Fibroblast of mammary gland (primary cell): ENCODE results near the gene FNTB.

ENCODE experiments used
- DNase-seq: peaks from one replicate; pipeline ENCODE4 v3.0.0-alpha.2; 2010; ENCODE audit warnings: low read depth
- H3K4me3 ChIP-seq: 2 replicates; pipeline ENCODE4 v1.5.1; 2011; ENCODE audit warnings: low read depth, mild to moderate bottlenecking, low read length, moderate library complexity; ENCODE audit not compliant: control insufficient read depth
- CTCF ChIP-seq: conservative IDR thresholded peaks from 2 replicates; pipeline ENCODE4 v1.5.1; 2011; ENCODE audit warnings: low read depth, low read length, inconsistent platforms; ENCODE audit not compliant: control insufficient read depth, insufficient read depth

FNTB gene

GRCh38 chr14:64968167-64968566, 18.5 kb upstream of the FNTB start:
- TF ChIP-seq CTCF = no peak
- H3K4me3 ChIP-seq = no peak overlapping the region
- no peak for DNase-seq

- DNase-seq = no peak
- no peak for TF ChIP-seq CTCF
- H3K4me3 ChIP-seq = no peak overlapping the region
Observed at GRCh38 chr14:64968651-64969050, 18.0 kb upstream of the FNTB start.

- no peak for DNase-seq
- TF ChIP-seq CTCF = no peak
- no peak overlapping the region for H3K4me3 ChIP-seq
Observed at GRCh38 chr14:64970041-64970440, 16.7 kb upstream of the FNTB start.

- TF ChIP-seq CTCF = no peak
- DNase-seq = no peak
- H3K4me3 ChIP-seq = no peak overlapping the region
Observed at GRCh38 chr14:64970776-64971477, 15.8 kb upstream of the FNTB start.

GRCh38 chr14:64971491-64971942, 15.2 kb upstream of the FNTB start:
- no peak for TF ChIP-seq CTCF
- peak overlapping the region; percentile 51 for H3K4me3 ChIP-seq
- no peak for DNase-seq

GRCh38 chr14:64971943-64972791, 14.5 kb upstream of the FNTB start, which contains the start of gene RAB15:
Gene RAB15 (minus strand): TSS chr14:64972336. CDS start chr14:64972076, 260 bp downstream.
- DNase-seq = peak; percentile 3
- TF ChIP-seq CTCF = no peak
- peak within 1 kb of the TSS; percentile 55 for H3K4me3 ChIP-seq
